HuH-7 (cell line): ENCODE results near the gene NR4A3.
"Not testable (repeated sequence)": the region's sequence is repeated elsewhere in the genome, so short reads cannot be mapped to it uniquely, and the experiment has no call there.

Source experiments
- DNase-seq: peaks from one replicate; pipeline ENCODE4 v3.0.0; 2011; ENCODE audit warnings: low spot score

NR4A3 gene

GRCh38 chr9:99821396-99822108 is at the start of gene NR4A3:
TSS of gene NR4A3 (plus strand) at chr9:99821885. CDS start at chr9:99828043, 6,158 bp downstream.
- DNase-seq, result peak; percentile 96

DNA sequence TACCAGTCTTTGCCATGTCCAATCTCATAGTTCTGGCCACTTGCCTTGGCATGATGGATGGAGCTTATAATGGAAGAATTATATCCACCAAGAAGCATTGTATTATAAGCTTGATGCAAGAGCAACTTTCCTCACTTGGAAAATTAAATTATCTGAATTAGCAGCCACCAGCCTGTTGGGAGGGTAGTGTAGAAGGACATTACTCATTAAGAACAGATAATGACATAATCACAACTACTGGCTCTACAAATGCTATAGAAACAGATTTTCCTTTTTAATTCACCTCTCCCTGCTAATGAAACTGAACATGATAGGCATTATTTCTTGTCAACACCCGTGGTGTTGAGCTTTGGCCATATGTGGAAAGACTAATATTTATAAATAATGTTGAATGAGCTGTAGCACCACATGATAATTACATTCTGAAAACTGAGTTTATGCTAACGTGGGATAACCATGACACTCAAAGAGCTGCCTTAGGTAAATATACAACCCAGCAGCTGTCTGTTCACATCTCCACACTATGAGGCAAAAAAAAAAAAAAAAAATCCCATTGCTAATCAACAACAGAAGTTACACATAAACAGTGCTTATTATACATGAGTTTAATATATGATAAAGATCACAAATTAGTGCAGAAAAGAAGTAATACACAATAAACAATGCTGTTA is 48.1 kb upstream of the NR4A3 start:
- no peak for DNase-seq

DNA sequence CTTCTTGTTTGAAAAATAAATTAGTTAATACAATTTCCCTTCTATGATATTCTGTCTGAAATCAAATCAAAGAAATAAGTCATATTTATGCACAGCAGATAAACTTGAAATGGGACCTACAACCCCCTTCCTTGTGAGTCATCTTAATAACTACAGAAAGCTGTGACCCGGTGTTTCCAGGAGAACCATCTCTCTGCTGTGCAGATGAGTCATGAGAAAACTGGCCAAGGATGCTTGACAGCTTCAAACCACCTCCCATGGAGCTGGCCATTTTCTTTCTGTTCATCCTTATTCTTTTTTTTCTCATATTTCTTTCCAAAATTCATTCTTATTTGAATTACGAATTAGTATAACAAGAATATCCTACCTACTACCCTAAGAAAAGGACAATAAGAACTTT is 43.4 kb upstream of the NR4A3 start:
- DNase-seq, result no peak

DNA sequence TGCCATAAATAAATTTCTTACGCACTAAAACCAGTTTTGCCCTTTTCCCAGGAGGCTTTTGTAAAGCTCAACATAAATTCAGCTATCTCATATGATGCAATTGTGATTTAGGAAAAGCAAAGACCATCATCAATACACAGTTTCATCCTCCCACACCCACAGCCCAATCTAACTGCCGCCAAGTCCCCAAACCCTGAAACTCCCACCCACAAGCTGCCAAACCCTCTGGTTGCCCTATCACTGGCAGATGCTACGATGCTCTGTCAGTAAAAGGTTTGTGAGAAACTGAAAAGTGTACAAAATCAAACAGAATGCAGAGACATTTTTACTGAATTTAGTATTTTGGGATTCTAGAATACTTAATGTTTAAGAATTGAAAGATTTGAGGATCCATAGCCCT is 42.8 kb upstream of the NR4A3 start:
- no peak for DNase-seq

DNA sequence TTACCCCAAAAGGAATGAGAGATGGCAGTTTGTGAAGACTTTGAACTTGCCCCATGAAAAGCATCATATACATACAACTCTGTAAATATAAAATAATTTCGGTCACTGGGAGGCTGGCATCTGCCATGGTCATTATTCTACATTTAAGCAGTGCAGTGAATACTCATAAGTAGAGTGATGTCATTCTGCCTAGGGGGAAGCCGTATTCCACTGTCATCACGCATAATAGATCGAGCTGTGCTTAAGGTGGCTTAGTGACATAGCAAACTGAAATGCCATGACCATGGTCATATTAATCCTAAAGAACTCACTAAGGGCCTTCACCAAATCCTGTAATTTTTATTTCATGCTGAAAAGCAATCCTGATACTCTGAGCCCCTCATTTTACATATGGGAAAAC is 42.4 kb upstream of the NR4A3 start:
- DNase-seq, result no peak

GRCh38 chr9:99782349-99782748 is 39.3 kb upstream of the NR4A3 start:
- not testable (repeated sequence) for DNase-seq

GRCh38 chr9:99782962-99783718 is 38.5 kb upstream of the NR4A3 start:
- no peak for DNase-seq

GRCh38 chr9:99783799-99784198 is 37.9 kb upstream of the NR4A3 start:
- no peak for DNase-seq

GRCh38 chr9:99785010-99785590 is 36.6 kb upstream of the NR4A3 start:
- no peak for DNase-seq

DNA sequence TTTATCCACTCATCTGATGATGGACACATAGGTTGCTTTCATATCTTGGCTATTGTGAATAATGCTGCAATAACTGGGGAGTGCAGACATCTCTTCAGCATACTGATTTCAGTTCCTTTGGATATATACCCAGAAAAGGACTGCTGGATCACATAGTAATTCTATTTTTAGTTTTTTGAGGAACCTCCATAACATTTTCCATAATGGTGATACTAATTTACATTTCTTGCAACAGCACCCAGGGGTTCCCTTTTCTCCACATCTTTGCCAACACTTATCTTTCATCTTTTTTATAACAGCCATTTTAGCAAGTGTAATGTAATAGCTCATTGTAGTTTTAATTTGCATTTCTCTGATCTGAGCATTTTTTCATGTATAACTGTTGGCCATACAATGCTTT is 34.1 kb upstream of the NR4A3 start:
- no peak for DNase-seq

- no peak for DNase-seq
Observed at GRCh38 chr9:99793528-99793927, 28.2 kb upstream of the NR4A3 start.

DNA sequence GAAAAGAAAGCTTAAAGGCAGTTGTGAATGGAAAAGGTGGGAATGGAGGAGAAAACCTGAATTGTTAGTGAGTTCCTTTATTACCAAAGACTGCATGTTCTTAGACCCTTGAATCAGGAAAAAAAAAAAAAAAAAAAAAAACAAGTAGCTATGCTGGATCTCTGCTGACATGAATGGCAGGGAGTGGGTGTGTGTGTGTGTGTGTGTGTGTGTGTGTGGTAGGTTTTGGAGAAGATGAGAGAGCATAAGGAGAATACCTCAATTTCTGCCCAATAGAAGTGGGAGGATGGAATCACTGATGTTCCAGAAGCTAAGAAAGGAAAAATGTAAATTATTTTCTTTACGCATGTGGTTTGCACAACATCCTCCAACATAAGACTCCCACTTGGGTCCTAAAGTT is 25.5 kb upstream of the NR4A3 start:
- DNase-seq, result no peak

- DNase-seq, result no peak
Observed at GRCh38 chr9:99801775-99802174, 19.9 kb upstream of the NR4A3 start.

DNA sequence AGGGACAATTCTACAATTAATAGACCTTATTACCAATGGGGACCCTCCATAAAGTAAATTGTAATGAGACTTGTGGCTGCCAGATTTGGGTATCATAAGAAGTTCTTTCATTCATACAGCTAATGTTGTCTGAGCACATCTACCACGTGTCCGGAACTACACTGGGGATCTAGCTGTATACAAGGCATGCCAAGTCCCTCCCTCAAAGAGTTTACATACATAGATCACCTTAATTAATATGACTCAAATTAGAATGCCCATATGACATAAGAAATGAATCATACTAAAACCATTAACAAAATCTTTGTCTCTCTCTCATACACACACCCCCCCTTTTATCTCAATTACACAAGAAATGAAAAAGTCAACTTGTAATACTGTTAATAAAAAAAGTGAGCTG is 18.0 kb upstream of the NR4A3 start:
- no peak for DNase-seq

DNA sequence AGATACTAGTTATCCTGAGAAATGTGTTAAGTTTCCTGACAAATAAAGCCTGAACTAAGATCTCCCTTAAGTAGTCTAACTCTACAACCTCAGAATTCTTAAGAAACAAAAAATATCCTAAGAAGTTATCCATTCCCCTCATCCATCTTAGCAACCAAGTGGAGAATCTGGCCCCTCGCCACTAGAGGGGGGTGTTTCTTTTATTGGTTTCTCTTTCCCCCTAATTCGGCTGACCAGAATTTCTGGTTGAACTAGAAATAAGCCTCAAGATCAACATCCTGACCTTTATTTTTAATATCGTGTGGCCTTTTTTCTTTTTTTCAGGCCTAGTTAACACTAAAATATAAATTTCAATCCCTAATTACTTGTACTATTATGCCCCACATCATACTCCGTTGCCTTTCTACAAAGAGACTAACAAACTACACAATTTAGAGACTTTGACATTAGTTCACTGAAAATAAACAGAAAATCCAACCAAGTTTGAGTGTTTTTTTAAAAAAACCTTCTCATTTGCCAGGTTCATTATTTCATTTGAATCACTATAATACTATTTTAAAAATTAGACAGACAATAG is 14.3 kb upstream of the NR4A3 start:
- peak; percentile 58 for DNase-seq

GRCh38 chr9:99807956-99808355 is 13.7 kb upstream of the NR4A3 start:
- DNase-seq, result no peak

DNA sequence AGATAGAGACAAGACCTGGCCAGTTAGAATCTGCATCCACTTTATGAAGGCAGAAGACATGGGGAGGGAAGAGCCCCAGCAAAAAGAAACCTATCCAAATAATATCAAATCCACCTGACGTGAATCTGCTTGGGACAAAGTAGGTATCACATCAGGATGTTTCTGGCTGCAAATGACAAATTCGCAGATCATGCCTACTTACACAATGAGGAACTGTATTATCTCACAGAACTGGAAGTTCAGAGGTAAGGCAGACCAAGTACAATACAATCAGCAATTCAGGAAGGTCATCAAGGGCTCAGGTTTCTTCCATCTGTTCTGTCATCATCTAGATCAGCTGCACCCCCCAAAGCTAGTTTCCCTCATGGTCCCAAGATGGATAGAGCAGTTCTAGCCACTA is 13.2 kb upstream of the NR4A3 start:
- DNase-seq, result no peak

DNA sequence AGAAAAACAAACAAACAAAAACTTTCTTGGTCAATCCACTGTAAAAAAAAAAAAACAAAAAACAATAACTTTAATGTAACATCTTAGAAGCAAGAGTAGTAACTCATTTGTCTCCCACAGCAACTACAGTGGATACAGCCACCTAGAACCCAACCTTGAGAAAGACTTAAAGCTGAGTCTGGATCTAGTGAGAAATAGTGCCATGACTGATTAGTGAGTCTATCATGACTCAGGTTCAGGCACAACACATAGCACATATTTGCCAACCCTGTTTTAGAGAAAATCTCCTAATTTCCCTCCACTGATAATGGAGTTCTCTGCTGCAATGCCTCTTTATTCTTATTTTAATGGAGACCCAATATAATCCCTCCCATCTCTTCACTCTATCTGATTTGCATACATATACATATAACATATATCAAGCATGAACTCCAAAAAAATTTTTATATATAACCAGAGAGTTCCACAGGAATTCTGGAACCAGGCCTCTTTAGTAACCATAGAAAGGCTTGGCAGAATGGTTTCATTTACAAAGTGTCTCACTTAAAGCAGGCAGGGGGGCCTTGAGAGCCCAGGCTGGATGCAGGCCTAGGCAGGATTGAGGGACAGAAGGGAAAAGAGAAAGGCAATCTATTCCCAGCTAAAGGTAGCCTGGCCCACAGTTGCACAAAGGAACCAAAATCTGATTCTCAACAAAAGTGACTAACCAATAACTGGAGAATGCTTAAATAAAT is 11.9 kb upstream of the NR4A3 start:
- no peak for DNase-seq

DNA sequence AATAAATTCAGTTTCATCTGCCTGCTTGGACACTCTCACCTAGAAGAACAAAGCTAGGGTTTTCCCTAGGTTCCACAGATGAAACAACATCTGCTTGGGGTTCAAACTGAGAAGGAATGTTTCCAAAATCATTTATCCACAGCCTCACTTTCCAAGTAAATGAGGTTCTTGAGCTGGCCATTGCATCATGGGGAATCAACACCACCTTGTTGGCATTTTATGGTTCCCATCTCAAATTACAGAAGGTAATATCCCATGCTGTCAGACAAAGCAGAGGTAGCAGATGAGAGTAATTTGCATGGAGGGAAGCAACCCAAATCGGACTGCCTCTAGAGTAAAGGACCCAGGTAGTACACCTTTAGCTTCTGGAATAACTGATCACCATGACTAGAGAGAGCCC is 10.5 kb upstream of the NR4A3 start:
- DNase-seq, result no peak

- no peak for DNase-seq
Observed at GRCh38 chr9:99811598-99812383, 9.9 kb upstream of the NR4A3 start.

DNA sequence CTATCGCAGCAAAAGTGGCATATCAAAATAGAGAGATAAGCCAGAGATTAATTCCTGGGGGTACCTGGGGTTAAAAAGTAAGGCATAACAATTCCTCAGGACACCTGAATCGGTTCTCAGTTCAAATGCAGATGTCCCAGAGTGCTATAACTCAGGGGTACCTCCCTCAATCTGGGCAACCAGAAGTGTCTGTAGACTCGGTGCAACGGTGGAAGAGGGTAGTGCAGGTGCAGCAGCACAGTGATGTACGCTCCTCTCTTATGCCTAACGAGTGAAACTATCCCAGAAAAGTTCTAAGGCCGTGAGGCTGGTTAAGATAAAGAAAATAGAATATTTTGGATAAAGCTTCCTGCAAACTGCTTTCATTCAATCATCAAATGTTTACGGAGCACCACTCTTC is 7.9 kb upstream of the NR4A3 start:
- DNase-seq, result no peak
